ENCODE measurements around the gene SDK2.

SDK2 gene

DNA sequence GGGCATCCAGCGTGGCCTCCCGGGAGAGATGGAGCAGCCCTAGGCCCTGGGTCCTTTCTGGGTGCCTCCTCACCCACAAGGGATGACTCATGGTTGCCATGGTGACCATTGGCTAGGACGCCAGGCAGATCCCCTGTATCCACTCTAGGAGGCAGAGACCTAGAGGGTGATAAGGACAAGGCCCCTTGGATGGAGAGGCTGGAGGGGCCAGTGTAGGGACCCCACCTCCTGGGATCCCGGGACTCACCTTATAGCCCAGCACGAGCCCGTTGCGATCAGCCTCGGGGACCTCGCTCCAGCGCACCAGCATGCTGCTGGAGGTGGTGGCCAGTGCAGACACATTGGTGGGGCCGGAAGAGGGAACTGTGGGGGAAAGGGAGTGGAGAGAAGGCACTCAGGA, 250.3 kb downstream of the SDK2 start:
- no peak for DNase-seq (ENCODE audit: low read depth in 2 of 2)

DNA sequence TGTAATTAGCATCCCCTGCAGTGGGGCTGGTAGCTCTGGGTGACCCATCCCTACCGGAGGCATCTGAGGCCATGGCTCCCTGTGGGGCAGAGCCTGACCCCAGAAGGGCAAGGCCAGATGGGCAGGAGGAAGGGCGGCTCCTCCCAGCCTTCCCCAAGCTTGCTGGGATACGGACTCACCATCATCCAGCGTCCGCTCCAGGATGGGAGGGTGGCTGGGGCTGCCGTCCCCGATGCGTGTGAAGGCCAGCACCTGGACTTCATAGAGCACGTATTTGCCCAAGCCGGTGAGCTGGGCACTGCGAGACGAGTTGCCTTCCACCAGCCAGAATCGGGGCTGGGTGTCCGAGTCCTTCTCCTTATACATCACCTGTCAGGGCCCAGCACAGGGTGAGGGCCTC, 250.9 kb downstream of the SDK2 start:
- no peak for DNase-seq (ENCODE audit: low read depth in 2 of 2)

- DNase-seq (ENCODE audit: low read depth in 2 of 2) = no peak
Observed at GRCh38 chr17:73391331-73392265, 252.6 kb downstream of the SDK2 start.

DNA sequence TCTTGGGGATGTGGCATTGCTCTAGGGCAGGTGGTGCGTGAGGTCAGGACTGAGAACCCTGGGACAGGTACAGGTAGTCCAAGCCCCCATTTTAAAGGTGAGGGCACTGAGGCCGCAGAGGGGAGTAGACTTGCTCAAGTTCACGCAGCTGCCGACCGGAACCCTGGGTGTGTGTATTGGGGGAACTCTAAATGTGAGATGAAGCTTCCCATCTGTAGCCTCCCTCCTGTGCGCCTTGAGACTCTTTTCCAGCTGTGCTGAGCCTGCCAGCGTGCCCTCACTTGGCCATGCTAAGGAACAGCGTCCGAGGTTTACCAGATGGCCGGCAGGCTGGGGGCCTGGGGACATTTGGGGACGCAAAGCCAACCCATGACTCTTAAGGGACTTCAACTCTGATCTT, 253.4 kb downstream of the SDK2 start:
- DNase-seq (ENCODE audit: low read depth in 2 of 2) = no peak

DNA sequence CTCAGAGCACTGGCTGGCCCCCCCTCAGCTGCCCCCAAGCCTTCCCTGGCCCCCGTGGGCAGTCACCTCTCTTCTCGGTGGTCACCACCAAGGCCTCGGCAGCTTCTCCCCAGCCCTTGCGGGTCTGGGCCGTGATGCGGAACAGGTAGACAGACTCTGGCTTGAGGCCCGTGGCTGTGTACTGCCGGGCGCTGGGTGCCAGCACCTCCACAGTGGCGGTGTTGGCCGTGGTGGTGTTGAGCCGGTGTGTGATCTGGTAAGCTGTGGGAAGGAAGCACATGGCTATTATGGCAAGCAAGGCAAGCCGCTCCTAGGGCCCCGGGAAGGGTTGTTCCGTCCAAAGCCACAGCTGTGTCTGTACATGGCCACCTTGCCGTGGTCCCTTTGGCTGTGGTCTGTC, 254.0 kb downstream of the SDK2 start:
- DNase-seq (ENCODE audit: low read depth in 2 of 2) = no peak

DNA sequence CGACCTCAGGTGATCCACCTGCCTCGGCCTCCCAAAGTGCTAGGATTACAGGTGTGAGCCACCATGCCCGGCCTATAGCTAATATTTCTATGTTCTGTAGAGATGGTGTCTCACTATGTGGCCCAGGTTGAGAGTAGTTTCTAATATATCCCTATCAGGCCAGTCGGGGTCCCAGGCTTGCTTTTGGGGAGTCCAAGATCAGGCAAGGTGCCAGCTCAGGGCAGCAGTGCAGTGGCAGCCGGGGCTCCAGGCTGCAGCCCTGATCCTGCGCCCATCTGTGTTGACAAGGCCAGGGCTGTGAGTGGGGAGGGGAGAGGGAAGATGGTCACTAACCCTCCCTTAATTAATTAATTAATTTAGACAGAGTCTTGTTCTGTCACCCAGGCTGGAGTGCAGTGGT, 254.8 kb downstream of the SDK2 start:
- no peak for DNase-seq (ENCODE audit: low read depth in 2 of 2)

- no peak for DNase-seq (ENCODE audit: low read depth in 2 of 2)
Observed at GRCh38 chr17:73388578-73388905, 255.7 kb downstream of the SDK2 start.

- DNase-seq (ENCODE audit: low read depth in 2 of 2) = no peak
Observed at GRCh38 chr17:73387746-73388577, 256.3 kb downstream of the SDK2 start.

- no peak for DNase-seq (ENCODE audit: low read depth in 2 of 2)
Observed at GRCh38 chr17:73386561-73386960, 257.7 kb downstream of the SDK2 start.

- DNase-seq (ENCODE audit: low read depth in 2 of 2) = no peak
Observed at GRCh38 chr17:73384926-73385325, 259.3 kb downstream of the SDK2 start.

- DNase-seq (ENCODE audit: low read depth in 2 of 2) = no peak
Observed at GRCh38 chr17:73380439-73381106, 263.7 kb downstream of the SDK2 start.

GRCh38 chr17:73379826-73380225, 264.4 kb downstream of the SDK2 start:
- DNase-seq (ENCODE audit: low read depth in 2 of 2) = no peak

DNA sequence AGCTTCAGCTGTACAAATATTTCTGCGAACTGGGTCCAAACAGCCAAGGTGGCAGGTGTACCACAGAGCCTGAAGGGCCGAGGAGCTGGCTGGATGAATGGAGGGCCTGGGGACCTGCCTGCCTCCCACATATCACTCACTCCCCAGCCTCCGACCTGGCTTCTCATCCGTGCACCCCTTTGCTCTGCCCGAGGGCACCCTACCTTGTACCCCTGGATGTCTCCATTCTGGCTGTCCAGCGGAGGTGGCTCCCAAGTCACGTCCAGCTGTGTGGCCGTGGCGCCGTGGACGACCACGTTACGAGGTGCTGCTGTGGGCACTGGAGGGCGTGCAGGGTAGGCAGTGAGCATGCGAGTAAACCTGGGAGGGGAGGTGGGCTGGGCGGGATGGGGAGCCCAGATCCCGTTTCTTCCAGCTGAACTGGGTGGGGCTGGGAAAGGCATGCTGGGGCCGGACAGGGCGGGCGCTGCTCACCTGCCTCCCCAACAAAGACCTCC, 265.2 kb downstream of the SDK2 start:
- DNase-seq (ENCODE audit: low read depth in 2 of 2) = no peak

DNA sequence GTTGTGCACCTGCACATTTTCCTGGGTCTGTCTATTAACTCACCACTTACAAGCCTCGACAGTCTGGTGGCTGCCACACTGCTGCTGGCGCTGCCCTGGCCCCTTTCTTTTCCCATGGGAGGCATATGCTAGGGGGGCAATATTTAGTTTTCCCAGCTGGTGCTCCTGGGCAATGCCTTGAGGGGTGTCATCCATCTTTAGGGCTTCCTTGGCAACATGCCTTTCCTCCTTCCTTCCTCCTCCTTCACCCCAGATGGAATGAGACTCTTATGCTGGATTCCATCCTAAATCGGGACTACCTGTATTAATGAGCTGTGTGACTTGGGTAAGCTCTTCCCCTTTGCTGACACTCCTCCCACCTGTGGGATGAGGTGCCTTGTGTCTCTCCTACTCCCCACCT, 267.6 kb downstream of the SDK2 start:
- DNase-seq (ENCODE audit: low read depth in 2 of 2) = no peak

GRCh38 chr17:73376152-73376551, 268.1 kb downstream of the SDK2 start:
- no peak for DNase-seq (ENCODE audit: low read depth in 2 of 2)

- DNase-seq (ENCODE audit: low read depth in 2 of 2) = no peak
Observed at GRCh38 chr17:73371836-73372235, 272.4 kb downstream of the SDK2 start.

- no peak for DNase-seq (ENCODE audit: low read depth in 2 of 2)
Observed at GRCh38 chr17:73371285-73371684, 273.0 kb downstream of the SDK2 start.

GRCh38 chr17:73369817-73370490, 274.3 kb downstream of the SDK2 start:
- DNase-seq (ENCODE audit: low read depth in 2 of 2) = peak; percentile 51 to 72

GRCh38 chr17:73369111-73369521, 275.1 kb downstream of the SDK2 start:
- no peak for DNase-seq (ENCODE audit: low read depth in 2 of 2)

GRCh38 chr17:73368085-73368631, 276.1 kb downstream of the SDK2 start:
- no peak for DNase-seq (ENCODE audit: low read depth in 2 of 2)

DNA sequence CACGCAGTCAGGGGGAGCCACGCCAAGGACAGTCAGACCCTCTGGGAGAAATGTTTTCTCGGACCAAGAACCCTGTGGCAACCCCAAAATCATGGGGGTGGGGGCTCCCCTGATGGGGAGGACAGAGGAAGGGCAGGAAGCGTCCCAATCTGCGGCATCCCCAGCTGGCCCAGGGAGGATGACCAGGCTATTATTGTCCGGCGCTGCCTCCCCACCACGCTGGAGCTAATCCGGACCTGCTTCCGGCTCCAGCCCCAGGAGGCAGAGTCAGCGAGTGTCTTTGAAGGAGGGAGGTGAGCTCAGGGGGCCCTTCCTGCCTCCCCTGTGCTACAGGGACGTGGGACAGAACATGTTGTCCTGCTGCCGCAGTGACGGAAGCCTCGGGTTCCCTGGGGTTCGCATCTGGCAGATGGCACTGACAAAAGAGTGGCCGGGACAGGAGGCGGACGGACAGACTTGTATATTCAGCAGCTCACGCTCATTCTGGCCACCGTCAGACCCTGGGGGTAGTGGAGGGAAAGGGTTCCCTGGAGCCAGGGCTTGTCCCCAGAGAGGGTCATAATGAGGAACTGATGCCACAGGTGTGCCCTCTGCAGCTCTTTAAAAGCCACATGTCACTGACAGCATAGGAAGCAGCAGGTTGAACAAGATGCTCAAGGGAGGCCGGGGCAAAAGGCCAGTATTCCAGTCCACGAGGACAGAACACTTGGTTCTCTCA, 278.2 kb downstream of the SDK2 start:
- DNase-seq (ENCODE audit: low read depth in 2 of 2) = no peak

All from stimulated activated CD4-positive, alpha-beta T cell treated with anti-CD3 and anti-CD28 coated beads, Interleukin-1b, Interleukin-23, amount 100 ng/mL, for 1 hour (primary cell).